Esophagus muscularis mucosa (tissue), 4 donors: ENCODE data around the gene GALNS. TPM values are rescaled to one million over a fixed set of nuclear protein-coding genes. Genes with fewer than 3 reads are reported as not detected.

ENCODE experiments used
- DNase-seq: peaks from one replicate; pipeline ENCODE4 v3.0.0-alpha.2; 2017; ENCODE audit errors: extremely low spot score
- H3K27ac ChIP-seq, 4 donors: fragments of 200-600 bp; sonication (generic); replicated peaks in 1 of 4; 1 replicate in 3 of 4; 2 replicates in 1 of 4; pipeline ENCODE4 v1.5.1; 2016 to 2019; ENCODE audit warnings: mild to moderate bottlenecking in 1 of 4
- H3K27me3 ChIP-seq, 4 donors: fragments of 200-600 bp; sonication (generic); one replicate each; pipeline versions ENCODE4 v1.5.1 to v1.6.0; 2016 to 2019
- H3K36me3 ChIP-seq, 4 donors: fragments of 200-600 bp; sonication (generic); one replicate each; pipeline ENCODE4 v1.5.1; 2016 to 2019
- H3K4me1 ChIP-seq, 4 donors: fragments of 200-600 bp; sonication (generic); one replicate each; pipeline ENCODE4 v1.5.1; 2016 to 2019
- H3K4me3 ChIP-seq, 4 donors: fragments of 200-600 bp; sonication (generic); 1 replicate in 2 of 4; 2 replicates in 2 of 4; pipeline ENCODE4 v1.5.1; 2016 to 2019; ENCODE audit warnings: mild to moderate bottlenecking in 4 of 4, moderate library complexity in 1 of 4
- H3K9me3 ChIP-seq, 4 donors: fragments of 200-600 bp; sonication (generic); 1 replicate in 3 of 4; 2 replicates in 1 of 4; pipeline ENCODE4 v1.5.1; 2016 to 2019
- EP300 ChIP-seq: sonication (generic); formaldehyde crosslinking; IDR thresholded peaks from one replicate; pipeline ENCODE4 v1.6.1; 2017; ENCODE audit warnings: antibody characterized with exemption
- POLR2A ChIP-seq: fragments of 450-650 bp; IDR thresholded peaks from one replicate; pipeline ENCODE4 v1.6.1; 2017; ENCODE audit warnings: antibody characterized with exemption, moderate library complexity, mild to moderate bottlenecking, low read depth
- POLR2AphosphoS5 ChIP-seq, 2 donors: sonication (generic); formaldehyde crosslinking; IDR thresholded peaks; one replicate each; pipeline ENCODE4 v1.6.1; 2017; ENCODE audit warnings: antibody characterized with exemption in 2 of 2
- WGBS: methylation state at CpG from one replicate; pipeline ENCODE4 v1.1.5; 2018; 5-methylcytosine and 5-hydroxymethylcytosine counted together
- intact Hi-C: fragments of 100-400 bp; cut with DNase I; formaldehyde crosslinking; loops from one replicate; pipeline ENCODE4 v1.15.1; 2023
- total RNA-seq, 4 donors: library from RNA; depleted of rRNA; stranded (reverse); fragments of >200 nt; gene quantifications; one replicate each; pipeline versions ENCODE4 v1.1.0 to v1.2.1, GENCODE V29; 2016
- TF ChIP-seq, protein P1 (sequence below), 3 experiments: fragments of 200-600 bp in 2 of 3; fragments of 450-650 bp in 1 of 3; sonication (generic) in 2 of 3; IDR thresholded peaks; one replicate each; pipeline ENCODE4 v1.5.1; 2017 to 2019; ENCODE audit warnings: antibody characterized with exemption in 3 of 3, mild to moderate bottlenecking in 2 of 3, moderate library complexity in 1 of 3

Gene GALNS
- total RNA-seq, 4 donors from 2014 or later = 9.5 to 19.1 (median 11.0) TPM

DNA sequence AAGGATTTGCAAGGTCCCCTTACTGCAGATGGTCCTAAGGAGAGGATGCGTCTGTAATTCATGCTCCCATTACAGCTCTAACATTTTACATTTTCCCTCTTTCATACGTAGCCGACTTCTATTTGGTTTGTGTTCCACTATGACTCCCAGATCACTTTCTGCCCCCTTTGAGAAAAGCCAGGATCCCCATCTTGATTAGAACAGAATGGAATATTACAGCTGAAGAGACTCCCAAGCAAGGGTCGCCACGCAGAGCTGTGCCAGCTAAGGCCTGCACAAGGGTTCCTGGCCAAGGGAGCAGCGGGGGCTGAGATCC, 56.5 kb downstream of the GALNS start:
- intact Hi-C loops = no loop called here
- Histone ChIP-seq H3K27me3 (peaks cover 0 to 25% (median 0%) of the 10 kb centered on the region in 4 donors), H3K9me3 (no peaks in the 10 kb centered on the region), H3K4me3 (no peak overlapping the region), H3K27ac (no peak overlapping the region), H3K4me1 (peaks cover 12 to 30% (median 28%) of the 10 kb centered on the region in 4 donors), H3K36me3 (no peaks in the 10 kb centered on the region)
- 82% methylated on average over 6 of the region's 6 CpGs for WGBS
- TF ChIP-seq POLR2AphosphoS5 (IDR thresholded peaks at IDR 0.05) = no peak
- TF ChIP-seq, protein P1, sequence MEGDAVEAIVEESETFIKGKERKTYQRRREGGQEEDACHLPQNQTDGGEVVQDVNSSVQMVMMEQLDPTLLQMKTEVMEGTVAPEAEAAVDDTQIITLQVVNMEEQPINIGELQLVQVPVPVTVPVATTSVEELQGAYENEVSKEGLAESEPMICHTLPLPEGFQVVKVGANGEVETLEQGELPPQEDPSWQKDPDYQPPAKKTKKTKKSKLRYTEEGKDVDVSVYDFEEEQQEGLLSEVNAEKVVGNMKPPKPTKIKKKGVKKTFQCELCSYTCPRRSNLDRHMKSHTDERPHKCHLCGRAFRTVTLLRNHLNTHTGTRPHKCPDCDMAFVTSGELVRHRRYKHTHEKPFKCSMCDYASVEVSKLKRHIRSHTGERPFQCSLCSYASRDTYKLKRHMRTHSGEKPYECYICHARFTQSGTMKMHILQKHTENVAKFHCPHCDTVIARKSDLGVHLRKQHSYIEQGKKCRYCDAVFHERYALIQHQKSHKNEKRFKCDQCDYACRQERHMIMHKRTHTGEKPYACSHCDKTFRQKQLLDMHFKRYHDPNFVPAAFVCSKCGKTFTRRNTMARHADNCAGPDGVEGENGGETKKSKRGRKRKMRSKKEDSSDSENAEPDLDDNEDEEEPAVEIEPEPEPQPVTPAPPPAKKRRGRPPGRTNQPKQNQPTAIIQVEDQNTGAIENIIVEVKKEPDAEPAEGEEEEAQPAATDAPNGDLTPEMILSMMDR (IDR thresholded peaks at IDR 0.05) = no peak
- no peak for TF ChIP-seq EP300
- TF ChIP-seq POLR2A = no peak
- DNase-seq = no peak

DNA sequence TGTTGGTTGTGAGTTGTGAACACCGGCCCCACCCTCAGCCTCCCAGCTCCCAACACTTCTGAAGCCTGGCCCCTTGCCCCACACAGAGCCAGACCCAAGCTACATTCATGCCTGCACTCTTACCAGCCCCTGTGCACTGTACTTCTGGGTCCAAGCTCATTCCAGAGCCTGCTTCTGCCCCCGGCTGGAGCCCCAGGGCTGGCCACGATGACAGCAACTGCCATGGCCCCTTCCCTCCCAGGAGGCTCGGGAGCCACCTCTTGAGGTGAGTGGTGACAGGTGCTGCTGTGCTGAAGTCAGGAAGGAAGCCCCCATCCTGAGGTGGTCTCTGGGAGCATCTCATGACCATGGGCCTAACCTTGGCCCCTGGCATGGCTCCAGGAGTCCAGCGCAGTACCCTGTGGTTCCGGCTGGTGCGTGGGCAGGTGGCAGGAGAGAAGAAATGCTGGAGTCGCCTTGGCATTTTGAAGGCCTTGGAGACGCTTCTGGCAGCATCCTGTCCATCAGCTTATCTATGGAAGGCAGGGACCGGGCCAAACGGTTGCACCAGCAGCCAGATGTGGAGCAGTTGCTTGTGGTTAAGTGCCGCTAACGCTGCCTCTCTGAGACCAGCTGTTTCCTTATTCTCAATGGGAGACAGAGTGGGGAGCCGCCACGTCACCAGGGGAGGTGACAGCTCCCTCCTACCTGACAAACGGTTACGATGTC, 57.0 kb downstream of the GALNS start:
- 81% methylated on average over 16 of the region's 17 CpGs for WGBS
- no peak for DNase-seq
- Histone ChIP-seq H3K27ac (no peak overlapping the region), H3K4me3 (no peak overlapping the region), H3K9me3 (no peaks in the 10 kb centered on the region), H3K27me3 (peaks cover 0 to 26% (median 0%) of the 10 kb centered on the region in 4 donors), H3K4me1 (peaks cover 12 to 28% (median 24%) of the 10 kb centered on the region in 4 donors), H3K36me3 (no peaks in the 10 kb centered on the region)
- intact Hi-C loops = no loop called here
- TF ChIP-seq, protein P1 (IDR thresholded peaks at IDR 0.05) = no peak
- TF ChIP-seq POLR2A = no peak

DNA sequence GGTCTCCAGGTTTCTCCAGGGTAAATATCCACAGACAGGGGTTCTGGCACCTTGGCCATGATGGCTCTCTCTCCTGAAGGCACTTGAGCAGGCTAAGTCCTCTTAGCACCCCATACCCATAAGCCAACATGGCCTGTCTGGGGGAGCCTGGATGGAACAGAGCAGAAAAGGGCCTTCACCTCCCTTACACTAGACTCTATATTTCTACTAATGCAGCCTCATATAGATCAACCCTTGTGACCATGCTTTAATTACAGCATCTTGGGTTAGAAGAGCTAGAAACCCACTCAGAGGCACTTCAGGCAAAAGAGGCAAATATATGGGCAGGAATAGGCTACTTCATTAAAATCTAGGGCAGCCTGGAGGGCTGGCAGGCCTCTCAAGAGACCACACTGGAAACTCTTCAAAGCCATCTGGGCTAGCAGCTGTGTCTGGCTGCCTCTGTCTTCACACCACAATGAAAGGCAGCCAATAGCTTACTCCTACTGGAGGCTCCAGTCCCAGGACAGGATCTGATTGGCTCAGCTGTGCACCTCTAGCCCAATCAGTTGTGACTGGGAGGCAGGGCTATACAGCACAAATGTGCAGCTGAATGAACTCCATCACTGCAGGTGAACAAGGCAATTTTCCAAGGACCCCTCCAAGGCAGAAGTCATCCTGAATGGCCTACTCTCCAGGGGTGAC, 57.8 kb downstream of the GALNS start:
- Histone ChIP-seq H3K4me3 (no peak overlapping the region), H3K9me3 (no peaks in the 10 kb centered on the region), H3K27me3 (peaks cover 0 to 21% (median 0%) of the 10 kb centered on the region in 4 donors), H3K27ac (no peak overlapping the region), H3K36me3 (no peaks in the 10 kb centered on the region), H3K4me1 (peaks cover 5 to 20% (median 16%) of the 10 kb centered on the region in 4 donors)
- intact Hi-C loops = no loop called here
- DNase-seq = no peak
- no peak for TF ChIP-seq EP300
- TF ChIP-seq POLR2AphosphoS5 (IDR thresholded peaks at IDR 0.05) = no peak
- TF ChIP-seq, protein P1 (IDR thresholded peaks at IDR 0.05) = no peak
- TF ChIP-seq POLR2A = no peak

DNA sequence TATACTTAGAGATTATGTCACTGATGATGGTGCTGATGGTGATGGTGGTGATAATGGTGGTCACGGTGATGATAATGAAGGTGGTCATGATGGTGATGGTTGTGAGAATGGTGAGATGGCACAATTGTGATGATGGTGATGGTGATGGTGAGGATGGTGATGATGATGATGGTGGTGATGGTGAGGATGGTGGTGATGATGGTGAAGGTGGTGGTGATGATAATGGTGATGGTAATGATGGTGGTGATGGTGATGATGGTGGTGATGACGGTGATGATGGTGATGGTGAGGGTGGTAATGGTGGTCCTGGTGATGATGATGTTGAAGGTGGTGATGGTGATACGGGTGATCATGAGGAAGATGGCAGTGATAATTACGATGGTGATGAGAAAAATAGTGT, 58.7 kb downstream of the GALNS start:
- Histone ChIP-seq H3K4me1 (peaks cover 3 to 15% (median 12%) of the 10 kb centered on the region in 4 donors), H3K9me3 (no peaks in the 10 kb centered on the region), H3K27me3 (peaks cover 0 to 27% (median 2%) of the 10 kb centered on the region in 4 donors), H3K27ac (no peak overlapping the region), H3K4me3 (no peak overlapping the region), H3K36me3 (no peaks in the 10 kb centered on the region)
- TF ChIP-seq POLR2AphosphoS5 (IDR thresholded peaks at IDR 0.05) = no peak
- 93% methylated on average over 4 of the region's 4 CpGs for WGBS
- intact Hi-C loops = no loop called here
- DNase-seq = no peak

DNA sequence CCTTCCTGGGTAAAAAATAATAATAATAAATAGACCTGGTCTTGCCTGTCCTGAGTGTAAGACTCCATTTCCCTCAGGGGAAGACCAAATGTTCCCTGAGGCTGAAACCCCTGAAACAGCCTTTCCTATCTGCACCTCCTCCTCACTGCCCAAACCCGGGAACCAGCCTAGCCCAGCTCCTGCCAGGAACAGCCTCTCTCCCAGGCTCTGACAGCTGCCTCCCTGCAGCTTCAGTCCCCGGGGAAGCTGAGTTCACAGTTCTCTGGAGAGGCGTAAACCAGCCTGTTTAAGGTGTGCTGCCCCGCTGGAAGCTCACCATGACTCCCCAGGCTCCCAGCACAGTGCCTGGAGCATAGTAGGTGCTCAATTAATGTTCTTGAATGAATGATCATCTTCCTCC, 60.5 kb downstream of the GALNS start:
- Histone ChIP-seq H3K4me1 (no peaks in the 10 kb centered on the region), H3K27ac (no peak overlapping the region), H3K9me3 (no peaks in the 10 kb centered on the region), H3K4me3 (no peak overlapping the region), H3K36me3 (no peaks in the 10 kb centered on the region), H3K27me3 (peaks cover 0 to 45% (median 3%) of the 10 kb centered on the region in 4 donors)
- no peak for TF ChIP-seq POLR2A
- no peak for TF ChIP-seq EP300
- no peak for TF ChIP-seq POLR2AphosphoS5 (IDR thresholded peaks at IDR 0.05)
- TF ChIP-seq, protein P1 (IDR thresholded peaks at IDR 0.05) = no peak
- no peak for DNase-seq
- no CpG with 5 or more reads among the region's 4 CpGs for WGBS
- intact Hi-C loops = no loop called here
